Measurements from ENCODE around the gene DNMT3B. TPM values are rescaled to one million over a fixed set of nuclear protein-coding genes. Genes with fewer than 3 reads are reported as not detected.

DNMT3B gene
- polyA plus RNA-seq, 4 donors, result 0.45 to 2.3 (median 1.1) TPM; not detected in 1

DNA sequence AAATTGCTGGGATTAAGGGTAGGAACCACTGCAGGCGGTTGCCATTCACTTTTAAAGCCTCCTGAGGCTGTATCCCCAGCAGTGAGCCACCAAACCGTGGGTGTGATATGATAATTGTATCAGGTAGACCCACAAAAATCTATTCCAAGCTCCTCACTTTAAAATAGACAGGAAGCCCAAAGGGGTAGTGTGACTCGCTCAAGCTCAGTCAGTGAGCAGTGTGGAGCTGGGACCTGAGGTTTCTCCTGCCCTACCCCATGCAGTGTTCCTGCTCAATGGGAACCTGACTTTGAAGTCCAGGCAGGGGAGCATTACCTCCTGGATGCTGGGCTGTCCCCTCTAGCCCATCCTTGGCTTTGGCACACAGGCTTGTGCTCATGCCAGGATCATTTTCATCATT is 42.6 kb downstream of the DNMT3B start:
- no peak for DNase-seq
- Histone ChIP-seq H3K27ac (ENCODE audit: low read depth in 1 of 3, low read length in 2 of 3) (no peak overlapping the region), H3K4me1 (ENCODE audit: control insufficient read depth in 3 of 3, insufficient read depth in 2 of 3, low read depth in 1 of 3, low read length in 2 of 3) (no peaks in the 10 kb centered on the region), H3K4me3 (ENCODE audit: low read depth in 1 of 3, low read length in 3 of 3) (no peak overlapping the region), H3K27me3 (ENCODE audit: control insufficient read depth in 3 of 3, insufficient read depth in 3 of 3, low read length in 3 of 3) (no peaks in the 10 kb centered on the region), H3K9me3 (ENCODE audit: control insufficient read depth in 2 of 2, insufficient read depth in 1 of 2, low read depth in 1 of 2, low read length in 1 of 2) (no peaks in the 10 kb centered on the region), H3K36me3 (ENCODE audit: control insufficient read depth in 3 of 3, insufficient read depth in 2 of 3, low read depth in 1 of 3, low read length in 3 of 3) (peaks cover 0 to 21% (median 0%) of the 10 kb centered on the region in 3 donors)
- no peak for FAIRE-seq
- WGBS, 3 donors, result 88 to 91% (median 89%) methylated on average over 3 of the region's 3 CpGs

DNA sequence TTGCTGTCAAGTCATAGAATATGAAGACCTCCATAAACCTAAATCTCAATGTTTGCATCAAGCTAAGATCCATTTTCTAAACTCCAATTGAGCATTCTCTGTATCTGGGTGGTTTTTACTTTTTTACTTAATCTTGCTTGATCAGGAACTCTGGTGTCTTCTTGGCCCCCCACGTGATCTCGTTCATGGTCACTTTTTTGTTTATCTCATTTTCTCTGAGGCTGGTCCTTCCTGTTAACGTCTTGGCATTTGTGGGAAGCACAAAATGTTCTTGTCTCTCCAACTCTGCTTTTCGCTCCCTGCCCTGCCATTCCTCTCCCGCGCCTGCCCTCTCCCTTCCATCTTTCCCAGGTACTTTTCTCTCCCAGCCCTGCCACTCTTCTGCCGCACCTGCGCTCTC is 43.5 kb downstream of the DNMT3B start:
- H3K27ac ChIP-seq (ENCODE audit: low read depth in 1 of 3, low read length in 2 of 3), result no peak overlapping the region
- H3K27me3 ChIP-seq (ENCODE audit: control insufficient read depth in 3 of 3, insufficient read depth in 3 of 3, low read length in 3 of 3), result no peaks in the 10 kb centered on the region
- WGBS, 3 donors, result 84 to 93% (median 90%) methylated on average over 8 of the region's 8 CpGs
- DNase-seq, result no peak
- no peak overlapping the region for H3K4me3 ChIP-seq (ENCODE audit: low read depth in 1 of 3, low read length in 3 of 3)
- no peaks in the 10 kb centered on the region for H3K4me1 ChIP-seq (ENCODE audit: control insufficient read depth in 3 of 3, insufficient read depth in 2 of 3, low read depth in 1 of 3, low read length in 2 of 3)
- FAIRE-seq, result no peak
- H3K36me3 ChIP-seq (ENCODE audit: control insufficient read depth in 3 of 3, insufficient read depth in 2 of 3, low read depth in 1 of 3, low read length in 3 of 3), result peaks cover 0 to 17% (median 0%) of the 10 kb centered on the region in 3 donors
- H3K9me3 ChIP-seq (ENCODE audit: control insufficient read depth in 2 of 2, insufficient read depth in 1 of 2, low read depth in 1 of 2, low read length in 1 of 2), result no peaks in the 10 kb centered on the region

DNA sequence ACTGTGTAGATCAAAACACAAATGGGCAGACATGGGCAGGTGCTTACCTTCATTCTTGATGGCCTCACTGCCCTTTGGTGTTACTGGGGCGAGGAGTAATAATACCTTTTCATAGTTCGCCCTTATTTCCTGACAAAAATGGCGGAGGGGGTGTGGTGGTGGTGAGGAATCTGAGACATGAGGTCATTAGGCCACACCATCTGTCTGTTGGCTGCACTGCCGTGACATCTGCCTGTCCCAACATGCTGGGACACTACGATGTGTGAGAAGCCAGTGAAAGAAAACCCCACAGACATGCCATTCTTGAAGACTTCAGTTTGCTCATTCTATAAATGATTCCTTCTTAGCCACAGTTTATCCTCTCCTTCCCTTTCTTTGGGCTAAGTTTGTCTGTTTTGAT is 44.2 kb downstream of the DNMT3B start:
- WGBS, 3 donors, result 92 to 99% (median 95%) methylated on average over 5 of the region's 5 CpGs
- H3K4me1 ChIP-seq (ENCODE audit: control insufficient read depth in 3 of 3, insufficient read depth in 2 of 3, low read depth in 1 of 3, low read length in 2 of 3), result no peaks in the 10 kb centered on the region
- FAIRE-seq, result no peak

DNA sequence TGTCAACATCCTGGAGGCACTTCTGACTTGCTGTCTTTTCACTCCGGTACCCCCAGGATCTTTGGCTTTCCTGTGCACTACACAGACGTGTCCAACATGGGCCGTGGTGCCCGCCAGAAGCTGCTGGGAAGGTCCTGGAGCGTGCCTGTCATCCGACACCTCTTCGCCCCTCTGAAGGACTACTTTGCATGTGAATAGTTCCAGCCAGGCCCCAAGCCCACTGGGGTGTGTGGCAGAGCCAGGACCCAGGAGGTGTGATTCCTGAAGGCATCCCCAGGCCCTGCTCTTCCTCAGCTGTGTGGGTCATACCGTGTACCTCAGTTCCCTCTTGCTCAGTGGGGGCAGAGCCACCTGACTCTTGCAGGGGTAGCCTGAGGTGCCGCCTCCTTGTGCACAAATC is 45.5 kb downstream of the DNMT3B start:
- FAIRE-seq (no peak), DNase-seq (no peak)
- no peak overlapping the region for H3K4me3 ChIP-seq (ENCODE audit: low read depth in 1 of 3, low read length in 3 of 3)
- no peak overlapping the region for H3K27ac ChIP-seq (ENCODE audit: low read depth in 1 of 3, low read length in 2 of 3)
- no peaks in the 10 kb centered on the region for H3K27me3 ChIP-seq (ENCODE audit: control insufficient read depth in 3 of 3, insufficient read depth in 3 of 3, low read length in 3 of 3)
- 83 to 93% (median 91%) methylated on average over 9 of the region's 9 CpGs for WGBS, 3 donors
- H3K9me3 ChIP-seq (ENCODE audit: control insufficient read depth in 2 of 2, insufficient read depth in 1 of 2, low read depth in 1 of 2, low read length in 1 of 2), result no peaks in the 10 kb centered on the region
- H3K4me1 ChIP-seq (ENCODE audit: control insufficient read depth in 3 of 3, insufficient read depth in 2 of 3, low read depth in 1 of 3, low read length in 2 of 3), result no peaks in the 10 kb centered on the region
- peaks cover 0 to 8% (median 0%) of the 10 kb centered on the region in 3 donors for H3K36me3 ChIP-seq (ENCODE audit: control insufficient read depth in 3 of 3, insufficient read depth in 2 of 3, low read depth in 1 of 3, low read length in 3 of 3)

More for the DNA sequence above, 44.2 kb downstream of the DNMT3B start:
- Histone ChIP-seq H3K27me3 (ENCODE audit: control insufficient read depth in 3 of 3, insufficient read depth in 3 of 3, low read length in 3 of 3) (no peaks in the 10 kb centered on the region), H3K9me3 (ENCODE audit: control insufficient read depth in 2 of 2, insufficient read depth in 1 of 2, low read depth in 1 of 2, low read length in 1 of 2) (no peaks in the 10 kb centered on the region), H3K4me3 (ENCODE audit: low read depth in 1 of 3, low read length in 3 of 3) (no peak overlapping the region), H3K27ac (ENCODE audit: low read depth in 1 of 3, low read length in 2 of 3) (peak overlapping the region in 1 of 3 donors; percentile 9), H3K36me3 (ENCODE audit: control insufficient read depth in 3 of 3, insufficient read depth in 2 of 3, low read depth in 1 of 3, low read length in 3 of 3) (peaks cover 0 to 11% (median 0%) of the 10 kb centered on the region in 3 donors)
- no peak for DNase-seq

DNA sequence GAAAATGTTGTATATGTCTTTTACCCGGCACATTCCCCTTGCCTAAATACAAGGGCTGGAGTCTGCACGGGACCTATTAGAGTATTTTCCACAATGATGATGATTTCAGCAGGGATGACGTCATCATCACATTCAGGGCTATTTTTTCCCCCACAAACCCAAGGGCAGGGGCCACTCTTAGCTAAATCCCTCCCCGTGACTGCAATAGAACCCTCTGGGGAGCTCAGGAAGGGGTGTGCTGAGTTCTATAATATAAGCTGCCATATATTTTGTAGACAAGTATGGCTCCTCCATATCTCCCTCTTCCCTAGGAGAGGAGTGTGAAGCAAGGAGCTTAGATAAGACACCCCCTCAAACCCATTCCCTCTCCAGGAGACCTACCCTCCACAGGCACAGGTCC is 46.3 kb downstream of the DNMT3B start:
- no peak for FAIRE-seq
- Histone ChIP-seq H3K4me1 (ENCODE audit: control insufficient read depth in 3 of 3, insufficient read depth in 2 of 3, low read depth in 1 of 3, low read length in 2 of 3) (no peaks in the 10 kb centered on the region), H3K27me3 (ENCODE audit: control insufficient read depth in 3 of 3, insufficient read depth in 3 of 3, low read length in 3 of 3) (no peaks in the 10 kb centered on the region), H3K27ac (ENCODE audit: low read depth in 1 of 3, low read length in 2 of 3) (no peak overlapping the region), H3K9me3 (ENCODE audit: control insufficient read depth in 2 of 2, insufficient read depth in 1 of 2, low read depth in 1 of 2, low read length in 1 of 2) (no peaks in the 10 kb centered on the region), H3K4me3 (ENCODE audit: low read depth in 1 of 3, low read length in 3 of 3) (no peak overlapping the region), H3K36me3 (ENCODE audit: control insufficient read depth in 3 of 3, insufficient read depth in 2 of 3, low read depth in 1 of 3, low read length in 3 of 3) (peaks cover 0 to 6% (median 0%) of the 10 kb centered on the region in 3 donors)
- no peak for DNase-seq
- 83 to 93% (median 89%) methylated on average over 4 of the region's 4 CpGs for WGBS, 3 donors

DNA sequence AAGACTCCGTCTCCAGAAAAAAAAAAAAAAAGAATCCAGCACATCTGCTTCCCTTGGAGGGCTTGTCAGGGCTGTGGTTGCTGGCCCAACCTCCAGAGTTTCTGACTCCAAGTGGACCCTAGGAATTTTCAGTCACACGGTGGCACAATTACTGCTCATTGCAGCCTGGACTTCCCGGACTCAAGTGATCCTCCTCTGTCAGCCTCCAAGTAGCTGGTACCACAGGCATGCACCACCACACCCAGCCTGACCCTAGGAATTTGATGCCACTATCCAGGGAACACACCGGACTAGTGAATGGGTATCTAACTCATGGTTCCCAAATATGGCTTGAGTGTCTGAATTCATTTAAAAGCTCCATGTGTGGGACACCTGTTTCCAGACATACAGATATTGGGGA is 47.7 kb downstream of the DNMT3B start:
- H3K9me3 ChIP-seq (ENCODE audit: control insufficient read depth in 2 of 2, insufficient read depth in 1 of 2, low read depth in 1 of 2, low read length in 1 of 2), result no peaks in the 10 kb centered on the region
- DNase-seq (no peak), FAIRE-seq (no peak)
- no peaks in the 10 kb centered on the region for H3K4me1 ChIP-seq (ENCODE audit: control insufficient read depth in 3 of 3, insufficient read depth in 2 of 3, low read depth in 1 of 3, low read length in 2 of 3)
- WGBS, 3 donors, result 90 to 95% (median 94%) methylated on average over 4 of the region's 4 CpGs
- peaks cover 0 to 6% (median 0%) of the 10 kb centered on the region in 3 donors for H3K36me3 ChIP-seq (ENCODE audit: control insufficient read depth in 3 of 3, insufficient read depth in 2 of 3, low read depth in 1 of 3, low read length in 3 of 3)
- H3K27ac ChIP-seq (ENCODE audit: low read depth in 1 of 3, low read length in 2 of 3), result no peak overlapping the region
- no peaks in the 10 kb centered on the region for H3K27me3 ChIP-seq (ENCODE audit: control insufficient read depth in 3 of 3, insufficient read depth in 3 of 3, low read length in 3 of 3)
- H3K4me3 ChIP-seq (ENCODE audit: low read depth in 1 of 3, low read length in 3 of 3), result no peak overlapping the region

DNA sequence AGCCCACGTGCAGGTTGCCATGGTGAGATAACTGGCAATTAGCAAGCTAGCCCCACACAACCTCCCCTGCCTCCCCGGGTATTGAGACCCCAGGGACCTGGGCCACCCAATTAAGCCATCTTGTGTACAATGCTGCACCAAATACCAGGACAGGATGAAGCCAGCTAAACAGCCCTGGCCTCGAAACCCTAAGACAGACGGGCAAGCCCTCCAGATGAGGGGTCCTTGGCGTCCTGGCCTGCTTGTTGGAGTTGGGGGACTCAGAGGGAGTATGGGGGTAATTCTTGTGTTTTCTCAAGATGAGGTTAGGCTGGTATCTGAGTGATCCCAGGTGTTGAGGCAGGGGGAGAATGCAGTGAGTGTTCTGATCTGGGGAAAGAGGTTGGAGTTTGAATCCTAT is 48.8 kb downstream of the DNMT3B start:
- FAIRE-seq, result no peak

DNA sequence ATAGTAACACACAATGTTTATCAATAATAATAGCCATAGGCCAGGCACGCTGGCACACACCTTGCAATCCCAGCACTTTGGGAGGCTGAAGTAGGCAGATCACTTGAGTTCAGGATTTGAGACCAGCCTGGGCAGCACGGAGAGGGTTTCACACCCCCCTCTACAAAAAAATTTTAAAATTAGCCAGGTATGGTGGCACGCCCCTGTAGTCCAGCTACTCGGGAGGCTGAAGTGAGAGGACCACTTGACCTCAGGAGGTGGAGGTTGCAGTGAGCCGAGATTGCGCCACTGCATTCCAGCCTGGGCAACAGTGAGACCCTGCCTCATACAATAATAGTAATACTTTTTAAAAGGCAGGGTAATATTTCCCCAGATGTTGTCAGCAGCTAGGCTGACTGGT is 49.7 kb downstream of the DNMT3B start:
- no peak for FAIRE-seq
- WGBS, 3 donors, result 64 to 83% (median 72%) methylated on average over 6 of the region's 6 CpGs
- DNase-seq, result no peak

More for the DNA sequence above, 48.8 kb downstream of the DNMT3B start:
- Histone ChIP-seq H3K4me1 (ENCODE audit: control insufficient read depth in 3 of 3, insufficient read depth in 2 of 3, low read depth in 1 of 3, low read length in 2 of 3) (no peaks in the 10 kb centered on the region), H3K9me3 (ENCODE audit: control insufficient read depth in 2 of 2, insufficient read depth in 1 of 2, low read depth in 1 of 2, low read length in 1 of 2) (no peaks in the 10 kb centered on the region), H3K36me3 (ENCODE audit: control insufficient read depth in 3 of 3, insufficient read depth in 2 of 3, low read depth in 1 of 3, low read length in 3 of 3) (peaks cover 0 to 6% (median 0%) of the 10 kb centered on the region in 3 donors), H3K27ac (ENCODE audit: low read depth in 1 of 3, low read length in 2 of 3) (no peak overlapping the region), H3K27me3 (ENCODE audit: control insufficient read depth in 3 of 3, insufficient read depth in 3 of 3, low read length in 3 of 3) (no peaks in the 10 kb centered on the region), H3K4me3 (ENCODE audit: low read depth in 1 of 3, low read length in 3 of 3) (no peak overlapping the region)
- WGBS, 3 donors, result 79 to 89% (median 87%) methylated on average over 5 of the region's 5 CpGs
- no peak for DNase-seq

More for the DNA sequence above, 49.7 kb downstream of the DNMT3B start:
- H3K27ac ChIP-seq (ENCODE audit: low read depth in 1 of 3, low read length in 2 of 3), result no peak overlapping the region
- no peaks in the 10 kb centered on the region for H3K4me1 ChIP-seq (ENCODE audit: control insufficient read depth in 3 of 3, insufficient read depth in 2 of 3, low read depth in 1 of 3, low read length in 2 of 3)
- H3K4me3 ChIP-seq (ENCODE audit: low read depth in 1 of 3, low read length in 3 of 3), result no peak overlapping the region
- H3K36me3 ChIP-seq (ENCODE audit: control insufficient read depth in 3 of 3, insufficient read depth in 2 of 3, low read depth in 1 of 3, low read length in 3 of 3), result peaks cover 0 to 6% (median 0%) of the 10 kb centered on the region in 3 donors
- H3K27me3 ChIP-seq (ENCODE audit: control insufficient read depth in 3 of 3, insufficient read depth in 3 of 3, low read length in 3 of 3), result no peaks in the 10 kb centered on the region
- no peaks in the 10 kb centered on the region for H3K9me3 ChIP-seq (ENCODE audit: control insufficient read depth in 2 of 2, insufficient read depth in 1 of 2, low read depth in 1 of 2, low read length in 1 of 2)

All from small intestine (tissue), 7 donors.